SW 1271 (cell line): ENCODE results near the gene PIGL.
"Not testable (repeated sequence)": the region's sequence is repeated elsewhere in the genome, so short reads cannot be mapped to it uniquely, and the experiment has no call there.

ENCODE experiments used
- DNase-seq, 2 experiments: peaks; one replicate each; lab custom pipeline; 2025; lab: John Stamatoyannopoulos, UW

The PIGL gene

DNA sequence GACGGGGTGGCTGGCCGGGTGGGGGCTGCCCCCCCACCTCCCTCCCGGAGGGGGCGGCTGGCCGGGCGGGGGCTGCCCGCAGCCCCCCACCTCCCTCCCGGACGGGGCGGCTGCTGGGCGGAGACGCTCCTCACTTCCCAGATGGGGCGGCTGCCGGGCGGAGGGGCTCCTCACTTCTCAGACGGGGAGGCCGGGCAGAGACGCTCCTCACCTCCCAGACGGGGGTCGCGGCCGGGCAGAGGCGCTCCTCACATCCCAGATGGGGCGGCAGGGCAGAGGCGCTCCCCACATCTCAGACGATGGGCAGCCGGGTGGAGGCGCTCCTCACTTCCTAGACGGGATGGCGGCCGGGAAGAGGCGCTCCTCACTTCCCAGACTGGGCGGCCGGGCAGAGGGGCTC lies 95.1 kb downstream of the PIGL start:
- not testable (repeated sequence) for DNase-seq

DNA sequence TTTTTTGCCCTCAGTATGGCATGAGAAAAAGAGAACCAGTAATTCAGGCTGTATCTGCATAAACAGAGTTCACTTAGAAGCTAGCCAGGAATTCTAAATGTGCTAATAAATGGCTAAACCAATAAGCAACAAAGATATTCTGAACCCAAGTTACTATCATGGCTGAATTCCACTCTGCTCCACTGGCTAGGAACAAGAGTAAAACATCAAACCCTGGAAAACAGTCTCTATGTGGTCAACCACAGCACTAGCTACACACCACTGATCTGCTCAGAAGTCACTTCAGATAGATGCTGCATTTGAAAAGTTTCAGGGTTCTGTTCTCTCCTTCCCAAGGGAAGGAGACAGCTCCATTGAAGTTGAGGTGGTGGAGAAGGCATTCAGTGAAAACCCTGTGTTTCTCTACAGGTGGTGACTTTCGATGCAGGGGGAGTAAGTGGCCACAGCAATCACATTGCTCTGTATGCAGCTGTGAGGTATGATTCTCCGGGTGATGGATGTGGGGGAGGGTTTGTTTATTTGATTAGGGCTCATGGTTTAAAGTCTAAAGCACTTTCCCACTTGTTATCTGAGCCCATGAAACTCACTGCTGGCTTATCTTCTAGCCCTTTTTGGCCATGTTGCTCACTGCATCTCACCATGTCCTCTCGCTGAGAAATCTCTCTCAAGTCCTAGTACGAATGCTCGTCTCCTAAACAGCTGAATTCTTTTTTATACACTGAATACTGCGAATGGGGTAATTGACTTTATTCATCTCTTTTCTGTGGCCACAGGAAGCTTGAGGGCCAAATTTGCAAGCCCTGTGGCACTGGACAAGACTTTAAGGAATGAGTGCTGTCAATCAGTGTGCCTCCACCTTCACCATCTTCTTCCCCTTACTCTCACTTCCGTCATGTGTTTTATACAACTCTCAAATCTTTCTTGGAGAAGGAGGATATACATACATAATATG lies 96.4 kb downstream of the PIGL start:
- no peak for DNase-seq

DNA sequence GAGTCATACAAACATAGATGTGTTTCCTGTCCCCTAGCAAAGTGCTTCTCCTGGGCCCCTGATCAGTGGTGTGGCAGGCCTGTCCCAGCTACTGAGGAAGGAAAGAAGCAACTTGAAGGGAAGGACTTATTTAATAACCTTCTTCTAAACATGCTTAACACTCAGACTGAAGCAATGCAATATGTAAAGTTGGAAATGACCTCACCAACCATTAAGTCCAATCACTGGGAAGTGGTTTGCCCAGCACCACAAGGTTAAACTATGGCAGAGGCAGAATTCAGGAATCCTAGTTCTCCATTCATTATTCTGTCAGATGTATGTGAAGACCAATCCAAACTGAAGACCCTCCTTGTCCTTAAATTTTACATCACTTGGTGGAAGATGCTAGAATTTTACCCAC lies 97.2 kb downstream of the PIGL start:
- DNase-seq: no peak

DNA sequence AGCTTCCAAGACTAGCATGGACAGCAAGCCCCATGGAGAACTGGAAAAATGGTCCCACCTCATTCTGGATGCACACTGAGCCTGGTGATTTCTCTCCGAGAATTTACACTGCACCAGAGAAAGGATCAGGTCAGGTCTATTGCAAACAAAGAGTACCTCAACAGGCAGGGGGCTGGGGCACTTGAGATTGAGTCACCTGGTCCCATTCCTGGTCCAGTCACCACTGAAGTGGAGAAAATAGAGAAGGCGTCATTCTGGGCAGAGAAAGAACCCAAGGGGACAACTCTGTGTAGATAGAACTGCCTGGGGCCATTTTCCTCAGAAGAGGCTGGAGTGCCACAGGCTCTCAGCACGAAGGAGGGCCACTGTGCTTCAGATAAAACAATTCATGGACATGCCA lies 97.8 kb downstream of the PIGL start:
- DNase-seq: no peak

DNA sequence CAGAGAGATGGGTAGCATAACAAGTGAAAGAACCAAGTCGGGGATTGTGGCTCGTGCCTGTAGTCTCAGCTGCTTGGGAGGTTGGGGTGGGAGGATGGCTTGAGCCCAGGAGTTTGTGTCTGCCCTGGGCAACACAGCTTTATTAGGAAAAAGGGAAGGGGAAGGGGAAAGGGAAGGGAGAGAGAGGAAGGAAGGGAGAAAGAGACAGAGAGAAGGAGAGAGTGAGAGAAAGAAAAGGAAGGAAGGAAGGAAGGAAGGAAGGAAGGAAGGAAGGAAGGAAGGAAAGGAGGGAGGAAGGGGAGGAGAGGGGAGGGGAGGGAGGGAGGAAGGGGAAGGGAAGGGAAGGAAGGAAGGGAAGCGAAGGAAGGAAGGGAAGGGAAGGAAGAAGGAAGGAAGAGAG lies 103.0 kb downstream of the PIGL start:
- DNase-seq: no peak

DNA sequence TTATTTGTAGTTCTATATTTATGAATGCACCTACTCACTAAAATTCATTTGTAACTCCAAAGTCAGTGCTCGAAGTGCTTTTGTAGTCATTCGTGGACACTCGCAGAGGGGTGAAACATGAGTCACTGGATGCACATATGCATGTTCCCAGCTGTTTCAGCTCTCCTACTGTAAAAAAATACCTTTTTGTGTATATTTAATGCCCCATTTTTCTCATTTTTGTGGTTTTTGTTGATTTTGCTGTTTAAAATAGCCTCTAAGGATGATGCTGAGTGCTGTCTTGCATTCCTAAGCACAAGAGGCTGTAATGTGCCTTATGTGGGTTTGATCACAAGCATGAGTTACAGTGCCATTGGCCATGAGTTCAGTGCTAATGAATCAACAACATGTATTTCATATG lies 105.6 kb downstream of the PIGL start:
- DNase-seq: no peak

DNA sequence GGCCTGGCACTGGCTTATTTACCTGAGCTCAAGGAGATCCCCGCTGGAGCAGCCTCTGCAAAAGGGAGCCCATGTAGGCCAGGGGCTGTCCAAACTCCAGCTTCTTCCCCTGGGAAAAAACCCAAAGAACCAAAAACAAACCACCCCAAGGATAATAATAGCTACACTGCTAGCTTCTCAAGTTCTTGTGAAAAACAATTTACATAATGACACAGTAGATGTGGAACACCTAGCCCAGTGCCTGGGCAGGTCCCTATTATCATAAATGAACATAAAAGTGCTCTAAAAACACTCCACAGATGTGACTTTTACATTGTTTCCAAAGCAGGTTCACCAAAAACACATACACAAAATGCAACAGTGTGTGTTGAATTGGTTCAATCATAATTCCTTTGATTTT lies 109.0 kb downstream of the PIGL start:
- no peak for DNase-seq

DNA sequence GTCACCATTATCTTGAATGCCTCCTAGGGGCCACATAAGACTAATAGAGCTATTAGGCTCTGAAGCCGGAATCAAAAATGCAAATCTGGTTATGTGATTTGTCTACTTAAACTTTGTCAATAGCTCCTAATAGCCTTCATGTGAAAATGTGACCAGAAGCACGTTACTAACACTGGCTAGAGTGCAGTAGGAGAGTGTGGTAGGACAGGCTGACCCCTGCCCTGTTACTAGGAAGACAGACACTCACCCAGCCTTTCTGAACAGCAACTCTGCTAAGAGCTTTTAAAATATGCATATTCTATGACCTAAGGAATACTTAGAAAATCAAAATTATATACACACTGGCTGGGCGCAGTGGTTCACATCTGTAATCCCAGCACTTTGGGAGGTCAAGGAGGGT lies 110.0 kb downstream of the PIGL start:
- DNase-seq: no peak

DNA sequence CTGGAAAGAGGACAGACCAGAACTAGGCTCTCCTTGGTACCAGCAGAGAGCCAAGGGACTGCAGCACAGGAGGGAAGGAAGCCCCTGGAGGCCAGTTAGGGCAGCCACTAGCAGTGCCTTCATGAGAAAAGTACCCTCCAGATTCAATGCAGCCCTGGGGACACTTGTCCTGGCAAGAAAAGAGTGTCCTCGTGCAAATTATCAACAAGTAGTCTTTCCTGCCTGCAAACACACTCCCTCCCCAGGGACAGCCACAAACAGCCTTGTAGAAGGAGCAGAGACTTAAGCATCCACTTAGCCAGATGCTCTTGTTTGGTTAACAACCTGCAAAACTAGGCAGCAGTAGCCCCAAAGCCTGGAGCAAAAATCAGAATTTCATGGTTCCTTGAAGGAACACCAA lies 112.0 kb downstream of the PIGL start:
- DNase-seq: no peak

DNA sequence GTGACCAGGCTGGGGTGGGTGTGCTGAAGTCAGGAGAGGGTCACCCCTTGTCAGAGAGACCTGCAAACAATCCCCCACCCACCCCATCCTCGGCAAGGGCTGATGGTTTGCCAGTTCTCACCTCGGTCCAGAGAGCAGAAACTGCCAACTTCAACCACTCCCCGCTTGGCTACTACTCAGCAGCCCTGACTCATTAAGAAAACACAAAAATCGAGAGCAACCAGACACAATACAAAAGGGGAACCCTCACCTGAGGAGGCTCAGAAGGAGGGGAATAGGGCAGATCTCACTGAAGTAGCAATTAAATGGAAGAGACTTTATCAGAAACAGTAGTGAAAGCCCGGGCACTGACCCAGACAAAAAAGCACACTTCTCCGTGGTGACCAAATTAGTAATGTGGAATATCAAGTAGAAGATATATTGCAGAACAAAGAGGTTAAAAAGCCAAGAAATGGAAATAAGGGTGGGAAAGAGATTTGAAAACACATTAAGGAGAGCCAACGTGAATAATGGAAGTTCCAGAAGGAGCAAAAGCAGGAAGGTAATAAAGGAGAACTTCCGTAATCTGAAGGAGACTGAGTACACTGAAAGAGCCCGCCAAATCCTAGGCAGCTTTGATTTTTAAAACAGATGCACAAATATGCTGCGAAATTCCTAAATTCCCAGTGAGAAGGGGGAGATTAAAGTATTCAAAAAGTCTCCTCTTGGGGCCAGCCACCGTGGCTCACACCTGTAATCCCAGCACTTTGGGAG lies 112.7 kb downstream of the PIGL start:
- no peak for DNase-seq

DNA sequence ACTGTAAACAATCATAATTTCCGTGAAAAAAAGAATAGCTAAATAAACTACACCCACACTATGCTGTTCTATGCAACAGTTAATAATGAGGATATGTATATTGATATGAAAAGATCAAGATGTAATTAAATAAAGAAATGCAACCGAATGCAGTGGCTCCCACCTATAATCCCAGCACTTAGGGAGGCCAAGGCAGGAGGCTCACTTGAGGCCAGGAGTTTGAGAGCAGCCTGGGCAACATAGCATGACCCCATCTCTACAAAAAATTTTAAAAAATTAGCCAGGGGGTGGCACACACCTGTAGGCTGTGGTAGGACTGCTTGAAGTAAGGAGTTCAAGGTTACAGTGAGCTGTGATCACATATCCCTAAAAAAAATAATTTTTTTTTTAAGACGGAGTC lies 121.4 kb downstream of the PIGL start:
- no peak for DNase-seq

DNA sequence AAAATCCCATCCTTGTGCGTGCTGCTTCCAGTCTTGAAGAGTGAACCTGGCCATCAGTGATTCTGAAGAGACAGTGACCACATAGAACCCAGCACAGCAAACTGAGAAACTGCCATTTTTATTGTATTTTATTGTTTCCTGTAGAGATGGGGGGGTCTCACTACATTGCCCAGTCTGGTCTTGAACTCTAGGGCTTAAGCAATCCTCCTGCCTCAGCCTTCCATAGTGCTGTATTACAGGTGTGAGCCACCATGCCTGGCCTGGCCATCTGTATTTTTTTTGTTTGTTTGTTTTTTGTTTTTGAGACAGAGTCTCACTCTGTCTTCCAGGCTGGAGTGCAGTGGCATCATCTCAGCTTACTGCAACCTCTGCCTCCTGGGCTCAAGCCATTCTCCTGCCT lies 122.4 kb downstream of the PIGL start:
- DNase-seq: no peak

DNA sequence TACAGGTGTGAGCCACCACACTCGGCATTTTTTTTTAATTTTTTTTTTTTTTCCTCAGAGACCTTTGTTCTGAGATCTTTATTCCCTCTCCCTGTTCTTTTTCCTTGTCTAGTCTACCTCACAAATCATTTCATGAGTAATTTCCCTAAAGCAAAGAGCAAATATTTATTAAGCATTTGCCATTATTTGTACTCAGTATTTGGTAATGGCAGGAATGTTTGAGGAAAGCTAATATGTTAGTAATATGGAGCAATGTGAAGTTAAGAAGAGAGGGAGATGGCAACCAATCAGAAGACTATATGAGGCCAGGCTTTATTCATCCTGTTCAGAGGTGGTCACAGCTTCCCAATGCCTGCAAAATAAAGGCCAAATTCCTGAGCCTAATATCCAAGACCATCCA lies 122.9 kb downstream of the PIGL start:
- DNase-seq: no peak

DNA sequence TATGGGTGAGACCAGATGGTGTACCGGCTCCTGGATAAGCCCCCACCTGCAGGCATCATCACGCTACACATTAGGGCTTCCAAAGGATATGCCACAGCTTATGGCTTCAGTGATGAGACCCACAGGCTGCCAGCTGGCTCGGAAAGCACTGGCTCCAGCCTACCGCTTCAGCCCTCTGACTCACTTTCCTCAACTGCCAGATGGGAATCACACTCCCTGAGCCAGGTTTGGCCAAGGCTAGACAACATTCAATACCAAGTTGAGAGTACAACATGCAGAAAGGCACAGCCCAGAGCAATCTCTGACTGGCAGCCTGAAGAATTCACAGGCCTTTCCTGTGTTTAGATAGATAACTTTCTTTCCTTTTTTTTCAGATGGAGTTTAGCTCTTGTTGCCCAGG lies 126.0 kb downstream of the PIGL start:
- no peak for DNase-seq

DNA sequence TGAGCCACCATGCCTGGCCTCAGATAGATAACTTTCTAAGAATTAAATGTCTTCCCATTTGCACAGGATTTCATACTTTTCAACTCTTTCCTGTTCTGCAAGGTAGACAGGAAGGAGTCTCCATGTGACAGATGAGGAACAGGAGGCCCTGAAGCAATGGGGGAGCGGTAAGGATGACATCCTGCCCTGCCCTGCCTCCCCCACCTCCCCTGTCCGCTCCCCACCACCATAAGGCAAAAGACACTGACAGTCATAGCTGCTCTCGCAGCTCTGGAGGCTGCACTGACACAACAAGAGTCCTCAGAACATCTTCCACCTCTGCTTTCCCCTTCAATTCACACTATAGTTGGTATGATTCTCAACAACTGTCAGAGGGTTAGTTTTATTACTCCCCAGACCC lies 126.6 kb downstream of the PIGL start:
- DNase-seq: no peak

DNA sequence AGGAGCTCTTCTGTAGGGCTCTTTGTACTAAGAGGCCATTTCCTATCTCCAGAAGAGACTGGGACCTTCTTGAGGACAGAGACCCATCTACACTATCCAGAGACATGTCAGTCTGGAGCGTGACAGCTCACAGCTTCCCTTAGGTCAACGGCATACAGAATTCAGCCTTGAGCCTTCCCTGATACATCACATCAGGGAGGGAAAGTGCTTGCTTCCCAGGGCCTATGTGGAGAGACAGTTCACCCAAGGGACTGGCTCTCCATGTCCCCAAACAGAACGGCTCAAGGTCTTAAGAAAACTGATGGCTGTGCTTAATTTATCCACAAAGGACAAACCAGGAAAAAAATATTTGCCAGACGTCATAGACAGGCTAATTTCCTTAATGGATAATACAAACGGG lies 128.6 kb downstream of the PIGL start:
- no peak for DNase-seq

DNA sequence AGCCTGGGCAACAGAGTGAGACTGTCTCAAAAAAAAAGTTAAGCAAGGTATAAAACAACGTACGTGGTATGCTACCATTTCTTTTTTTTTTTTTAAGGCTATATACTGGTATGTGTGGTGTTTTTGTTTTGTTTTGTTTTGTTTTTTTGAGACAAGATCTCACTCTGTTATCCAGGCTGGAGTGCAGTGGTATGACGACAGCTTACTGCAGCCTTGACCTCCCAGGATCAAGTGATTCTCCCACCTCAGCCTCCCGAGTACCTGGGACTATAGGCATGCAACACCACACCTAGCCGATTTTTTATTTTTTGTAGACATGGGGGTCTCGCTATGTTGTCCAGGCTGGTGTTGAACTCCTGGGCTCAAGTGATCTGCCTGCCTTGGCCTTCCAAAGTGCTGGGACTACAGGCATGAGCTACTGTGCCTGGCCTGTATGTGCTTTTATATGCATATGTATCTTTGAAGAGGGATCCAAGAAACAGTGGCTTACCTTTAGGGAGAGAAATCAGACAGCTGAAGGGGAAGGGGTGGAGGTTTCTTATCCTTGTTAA lies 129.8 kb downstream of the PIGL start:
- DNase-seq: no peak

DNA sequence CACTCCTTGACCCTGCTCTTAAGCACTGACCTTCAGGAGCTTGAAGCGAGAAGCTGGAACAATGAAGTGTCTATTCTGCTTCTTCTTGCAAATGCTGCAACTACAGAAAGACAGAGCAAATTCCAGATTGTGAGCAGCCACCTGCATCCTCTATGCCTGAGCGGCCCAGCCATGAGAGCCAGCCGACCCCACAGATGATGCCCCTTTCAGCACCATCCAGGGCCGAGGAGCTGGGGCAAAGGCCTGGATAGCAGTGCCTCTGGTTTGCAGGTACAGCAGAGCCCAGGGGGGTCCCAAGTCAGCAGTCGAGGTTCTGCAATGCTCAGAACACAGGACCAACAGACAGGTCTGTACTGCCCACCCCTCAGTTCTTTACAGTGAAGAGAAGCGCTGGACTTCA lies 131.6 kb downstream of the PIGL start:
- no peak for DNase-seq

DNA sequence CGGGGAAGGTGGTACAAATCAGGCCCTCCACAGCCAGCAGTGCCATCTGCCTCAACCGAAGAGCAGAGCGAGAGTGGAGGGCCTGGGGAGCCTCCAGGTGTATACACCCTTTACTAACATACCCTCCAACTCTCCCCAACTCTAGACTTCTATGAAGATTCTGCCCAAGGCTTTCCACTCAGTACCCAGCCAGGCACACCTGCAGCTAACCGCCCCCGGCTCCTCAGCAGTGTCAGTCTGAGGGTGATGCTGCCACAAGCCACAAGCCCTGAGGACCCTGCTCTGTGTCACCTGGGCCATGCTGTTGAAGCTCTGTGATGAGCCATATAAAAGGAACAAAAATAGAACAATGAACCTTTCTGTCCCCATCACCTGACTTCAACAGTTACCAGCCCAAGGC lies 132.4 kb downstream of the PIGL start:
- no peak for DNase-seq

DNA sequence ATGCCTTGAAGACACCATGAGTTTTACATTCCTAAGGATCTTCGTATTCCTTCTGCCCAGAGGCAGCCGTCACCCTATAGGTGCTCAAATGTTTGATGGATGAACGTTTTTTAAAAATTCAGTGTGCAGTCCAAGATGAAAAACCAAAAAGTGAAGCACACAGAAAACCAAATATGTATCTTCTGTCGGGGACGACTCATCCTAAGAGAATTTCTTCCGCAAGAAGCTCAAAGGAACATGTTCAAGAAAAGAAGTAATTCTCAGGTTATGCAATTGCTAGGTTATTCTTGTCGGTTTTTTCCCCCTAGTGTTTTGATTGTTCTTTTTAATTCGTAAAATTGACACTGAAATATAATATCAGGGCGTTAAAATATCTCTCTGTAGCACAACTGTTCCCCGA lies 134.8 kb downstream of the PIGL start:
- no peak for DNase-seq

DNA sequence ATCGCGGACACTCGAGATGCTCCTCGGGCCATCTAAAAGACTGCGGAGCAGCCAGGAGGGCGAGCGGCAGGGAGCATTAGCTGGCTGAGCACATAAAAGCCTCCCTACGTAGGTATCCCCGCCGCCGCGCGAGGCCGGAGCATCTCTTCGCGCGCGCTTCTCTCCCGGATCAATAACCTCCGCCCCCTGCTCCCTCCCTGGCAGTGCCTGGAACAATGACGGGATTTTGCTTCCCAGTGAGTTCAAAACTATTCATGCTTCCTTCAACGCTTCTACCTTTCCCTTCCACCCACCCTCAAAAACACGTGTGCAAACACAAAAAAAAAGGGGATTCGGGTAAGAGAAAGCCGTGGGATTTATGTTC lies 135.3 kb downstream of the PIGL start:
- DNase-seq: peak in 1 of 2 experiments; percentile 63

DNA sequence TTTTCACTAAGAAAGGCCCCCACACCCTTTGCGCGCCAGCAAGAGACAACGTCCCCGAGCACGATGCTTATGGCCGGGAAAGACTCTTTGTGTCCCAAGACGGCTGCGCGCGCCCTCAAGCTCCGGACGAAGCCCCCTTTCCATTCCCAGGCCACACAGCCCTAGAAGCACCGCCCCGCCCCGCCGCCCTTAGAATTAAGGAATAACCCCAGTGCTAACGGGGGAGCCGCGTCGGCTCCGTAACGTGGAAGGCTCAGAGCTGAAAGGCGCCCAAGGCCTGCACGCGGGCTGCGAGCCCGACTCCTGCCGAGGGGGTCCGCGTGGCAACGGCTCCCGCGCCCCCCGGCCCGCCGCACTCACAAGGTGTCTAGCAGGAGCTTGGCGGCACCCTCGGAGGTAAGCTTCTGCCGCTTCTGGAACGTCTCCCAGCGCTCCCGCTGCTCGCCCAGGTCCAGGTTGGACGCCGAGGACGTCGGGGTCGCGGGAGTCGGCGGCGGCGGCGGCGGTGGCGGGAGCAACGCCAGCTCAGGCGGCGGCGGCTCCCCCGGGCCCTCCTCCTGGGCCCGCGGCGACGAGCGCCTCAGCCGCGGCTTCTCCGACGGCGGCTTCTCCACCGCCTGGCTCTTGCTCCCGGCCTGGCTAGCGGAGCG lies 135.8 kb downstream of the PIGL start:
- peak in 1 of 2 experiments; percentile 63 for DNase-seq
